ENCODE results near the gene CLMP. TPM values are rescaled to one million over a fixed set of nuclear protein-coding genes. Genes with fewer than 3 reads are reported as not detected.

CLMP gene
- total RNA-seq, 2 donors from 2014 or later = 10.1 to 22.1 TPM

- Histone ChIP-seq H3K9me3 (no peaks in the 10 kb centered on the region), H3K27ac (no peak overlapping the region), H3K27me3 (no peaks in the 10 kb centered on the region), H3K4me1 (no peaks in the 10 kb centered on the region), H3K4me3 (no peak overlapping the region), H3K36me3 (replicated peaks in 1 of 2; ENCODE audit: insufficient read depth in 1 of 2, low read depth in 2 of 2) (no peaks in the 10 kb centered on the region)
- WGBS, 2 donors = 66 to 73% methylated on average over 5 to 6 of the region's 6 CpGs
- DNase-seq (no peak), ATAC-seq (no peak)
- TF ChIP-seq CTCF (IDR thresholded peaks at IDR 0.05) = no peak
- no peak for TF ChIP-seq POLR2A (IDR thresholded peaks at IDR 0.05)
- intact Hi-C loops (cut with DNase I) = no loop called here
Measured at GRCh38 chr11:123183391-123184099, 11.5 kb downstream of the CLMP start.

- DNase-seq (no peak), ATAC-seq (no peak)
- 80 to 82% methylated on average over 10 of the region's 10 CpGs for WGBS, 2 donors
- intact Hi-C loops (cut with DNase I) = no loop called here
- Histone ChIP-seq H3K9me3 (no peaks in the 10 kb centered on the region), H3K27ac (no peak overlapping the region), H3K4me1 (no peaks in the 10 kb centered on the region), H3K36me3 (replicated peaks in 1 of 2; ENCODE audit: insufficient read depth in 1 of 2, low read depth in 2 of 2) (no peaks in the 10 kb centered on the region), H3K4me3 (no peak overlapping the region), H3K27me3 (no peaks in the 10 kb centered on the region)
- TF ChIP-seq CTCF (IDR thresholded peaks at IDR 0.05) = no peak
- no peak for TF ChIP-seq POLR2A (IDR thresholded peaks at IDR 0.05)
Measured at GRCh38 chr11:123181767-123182500, 13.1 kb downstream of the CLMP start.

- TF ChIP-seq POLR2A (IDR thresholded peaks at IDR 0.05) (no peak), CTCF (IDR thresholded peaks at IDR 0.05) (no peak)
- Histone ChIP-seq H3K9me3 (no peaks in the 10 kb centered on the region), H3K4me3 (no peak overlapping the region), H3K27me3 (no peaks in the 10 kb centered on the region), H3K27ac (no peak overlapping the region), H3K36me3 (replicated peaks in 1 of 2; ENCODE audit: insufficient read depth in 1 of 2, low read depth in 2 of 2) (no peaks in the 10 kb centered on the region), H3K4me1 (no peaks in the 10 kb centered on the region)
- ATAC-seq (no peak), DNase-seq (no peak)
- 98 to 99% methylated on average over 4 of the region's 4 CpGs for WGBS, 2 donors
- intact Hi-C loops (cut with DNase I) = no loop called here
Measured at GRCh38 chr11:123181075-123181474, 14.0 kb downstream of the CLMP start.

GRCh38 chr11:123180574-123180973 lies 14.5 kb downstream of the CLMP start:
- no peak for TF ChIP-seq POLR2A (IDR thresholded peaks at IDR 0.05)
- TF ChIP-seq CTCF (IDR thresholded peaks at IDR 0.05) = no peak
- ATAC-seq = no peak
- no peak for DNase-seq
- 91 to 93% methylated on average over 2 of the region's 2 CpGs for WGBS, 2 donors
- intact Hi-C loops (cut with DNase I) = no loop called here
- Histone ChIP-seq H3K27ac (no peak overlapping the region), H3K36me3 (replicated peaks in 1 of 2; ENCODE audit: insufficient read depth in 1 of 2, low read depth in 2 of 2) (no peaks in the 10 kb centered on the region), H3K4me3 (no peak overlapping the region), H3K4me1 (no peaks in the 10 kb centered on the region), H3K9me3 (no peaks in the 10 kb centered on the region), H3K27me3 (no peaks in the 10 kb centered on the region)

All from body of pancreas (tissue), 4 donors.